Activated CD8-positive, alpha-beta memory T cell treated with anti-CD3 and anti-CD28 coated beads, Interleukin-2, amount 50 U/mL, for 24 hours (primary cell): Measurements from ENCODE around the gene CDRT4.

Source experiments
- DNase-seq: peaks from one replicate; pipeline ENCODE4 v3.0.0-alpha.2; 2020; ENCODE audit errors: extremely low read depth

Gene CDRT4

GRCh38 chr17:15431766-15432165, 35.7 kb downstream of the CDRT4 start:
- DNase-seq = no peak

GRCh38 chr17:15431196-15431595, 36.2 kb downstream of the CDRT4 start:
- no peak for DNase-seq

- DNase-seq = no peak
Observed at GRCh38 chr17:15424521-15424920, 42.9 kb downstream of the CDRT4 start.

GRCh38 chr17:15422392-15422965, 44.9 kb downstream of the CDRT4 start:
- DNase-seq = no peak

- DNase-seq = no peak
Observed at GRCh38 chr17:15418781-15419180, 48.6 kb downstream of the CDRT4 start.

- no peak for DNase-seq
Observed at GRCh38 chr17:15414532-15415306, 52.7 kb downstream of the CDRT4 start.

- DNase-seq = no peak
Observed at GRCh38 chr17:15413101-15413771, 54.2 kb downstream of the CDRT4 start.

- DNase-seq = no peak
Observed at GRCh38 chr17:15412606-15413005, 54.8 kb downstream of the CDRT4 start.

GRCh38 chr17:15411384-15412198, 55.8 kb downstream of the CDRT4 start:
- DNase-seq = no peak

GRCh38 chr17:15409721-15410250, 57.6 kb downstream of the CDRT4 start:
- no peak for DNase-seq

GRCh38 chr17:15408803-15409202, 58.6 kb downstream of the CDRT4 start:
- DNase-seq = no peak

- DNase-seq = no peak
Observed at GRCh38 chr17:15406081-15406480, 61.3 kb downstream of the CDRT4 start.

GRCh38 chr17:15405058-15405415, 62.4 kb downstream of the CDRT4 start:
- DNase-seq = no peak

GRCh38 chr17:15404106-15405057, 63.0 kb downstream of the CDRT4 start:
- no peak for DNase-seq

GRCh38 chr17:15403276-15403939, 64.0 kb downstream of the CDRT4 start:
- no peak for DNase-seq

GRCh38 chr17:15399443-15399842, 68.0 kb downstream of the CDRT4 start:
- no peak for DNase-seq

GRCh38 chr17:15398736-15399331, 68.6 kb downstream of the CDRT4 start:
- no peak for DNase-seq

GRCh38 chr17:15398291-15398690, 69.1 kb downstream of the CDRT4 start:
- no peak for DNase-seq

- DNase-seq = no peak
Observed at GRCh38 chr17:15397620-15398019, 69.8 kb downstream of the CDRT4 start.

- no peak for DNase-seq
Observed at GRCh38 chr17:15395091-15395490, 72.3 kb downstream of the CDRT4 start.
